ENCODE measurements around the gene PRPF8.

GRCh38 chr17:1616101-1616500, 68.6 kb downstream of the PRPF8 start:
- TF ChIP-seq POLR2AphosphoS5 (IDR thresholded peaks at IDR 0.05; ENCODE audit: low read depth, low read length) (no peak), CTCF (IDR thresholded peaks at IDR 0.05) (no peak), SIN3A (IDR thresholded peaks at IDR 0.05; ENCODE audit: borderline replicate concordance, insufficient read depth, low read depth, low read length) (no peak), TCF7L2 (IDR thresholded peaks at IDR 0.05; ENCODE audit: low read depth, low read length) (no peak), REST (IDR thresholded peaks at IDR 0.05; ENCODE audit: insufficient read depth in 1 of 2, low read depth in 2 of 2, low read length in 1 of 2) (no peak)
